IMR-90 (cell line): ENCODE results near the gene AOPEP. TPM values are rescaled to one million over a fixed set of nuclear protein-coding genes. Genes with fewer than 3 reads are reported as not detected.

Experiments used
- ATAC-seq: fragments of 200-7000 bp; cut with Tn5 transposase; 2 replicates; pipeline ENCODE4 v1.9.1; 2020; ENCODE audit warnings: low read depth, mild to moderate bottlenecking, moderate library complexity
- BruUV-seq: library from RNA; stranded (reverse); fragments of 400-500 nt; replicated peaks from 2 replicates; lab custom pipeline; 2021; lab: Mats Ljungman, UMichigan
- CTCF ChIA-PET: fragments of 300-600 bp; formaldehyde crosslinking; extraction: SDS; loops from one replicate; lab custom pipeline; 2021; ENCODE audit warnings: antibody characterized with exemption; lab: Yijun Ruan, JAX
- POLR2A ChIA-PET: fragments of 300-600 bp; sonication (Branson Sonifier 250); formaldehyde crosslinking; loops from one replicate; lab custom pipeline; 2022; ENCODE audit warnings: antibody characterized with exemption; ENCODE audit not compliant: unreplicated experiment; lab: Charles Lee
- DNase-seq: peaks from one replicate; pipeline ENCODE4 v3.0.0; 2013
- H2AFZ ChIP-seq: replicated peaks from 2 replicates; pipeline ENCODE3; 2013; ENCODE audit warnings: low read length, mild to moderate bottlenecking; ENCODE audit not compliant: poor library complexity
- H2AK5ac ChIP-seq: 2 replicates; pipeline ENCODE4 v1.6.1; 2013; ENCODE audit warnings: low read depth, low read length, inconsistent platforms
- H2AK9ac ChIP-seq: replicated peaks from 2 replicates; pipeline ENCODE3; 2013; ENCODE audit warnings: mild to moderate bottlenecking, low read depth, low read length, moderate library complexity; ENCODE audit not compliant: poor library complexity
- H2BK120ac ChIP-seq: 2 replicates; pipeline ENCODE4 v1.6.1; 2013; ENCODE audit warnings: low read depth, low read length, inconsistent platforms
- H2BK15ac ChIP-seq: 3 replicates; pipeline ENCODE4 v1.6.1; 2013; ENCODE audit warnings: low read depth, low read length, inconsistent platforms
- H2BK20ac ChIP-seq: 2 replicates; pipeline ENCODE4 v1.6.1; 2013; ENCODE audit warnings: low read depth, mild to moderate bottlenecking, inconsistent platforms, low read length, moderate library complexity
- H2BK5ac ChIP-seq: 2 replicates; pipeline ENCODE4 v1.6.1; 2013; ENCODE audit warnings: mild to moderate bottlenecking, low read depth, low read length, inconsistent platforms; ENCODE audit not compliant: poor library complexity, severe bottlenecking
- H3K14ac ChIP-seq: replicated peaks from 2 replicates; pipeline ENCODE4 v1.6.1; 2013; ENCODE audit warnings: low read depth, low read length, inconsistent platforms
- H3K18ac ChIP-seq: 2 replicates; pipeline ENCODE4 v1.6.1; 2013; ENCODE audit warnings: low read depth, low read length, control low read depth
- H3K23ac ChIP-seq: 2 replicates; pipeline ENCODE4 v1.6.1; 2013; ENCODE audit warnings: low read depth, low read length, inconsistent platforms
- H3K27ac ChIP-seq: 2 replicates; pipeline ENCODE4 v1.5.1; 2013; ENCODE audit warnings: mild to moderate bottlenecking, control low read depth, low read length; ENCODE audit not compliant: insufficient read depth
- H3K27me3 ChIP-seq: 2 replicates; pipeline ENCODE4 v1.6.1; 2013; ENCODE audit warnings: low read length; ENCODE audit not compliant: control insufficient read depth, insufficient read depth
- H3K36me3 ChIP-seq: 2 replicates; pipeline ENCODE4 v1.6.1; 2013; ENCODE audit warnings: low read length, mixed read lengths; ENCODE audit not compliant: control insufficient read depth, insufficient read depth
- H3K4ac ChIP-seq: 2 replicates; pipeline ENCODE4 v1.6.1; 2013; ENCODE audit warnings: low read depth, low read length, inconsistent platforms
- H3K4me1 ChIP-seq: 2 replicates; pipeline ENCODE4 v1.6.1; 2013; ENCODE audit warnings: low read length, mixed read lengths; ENCODE audit not compliant: control insufficient read depth, insufficient read depth
- H3K4me2 ChIP-seq: 2 replicates; pipeline ENCODE4 v1.6.1; 2013; ENCODE audit warnings: low read depth, mild to moderate bottlenecking, control low read depth, low read length, moderate library complexity
- H3K4me3 ChIP-seq: 2 replicates; pipeline ENCODE4 v1.5.1; 2013; ENCODE audit warnings: low read depth, mild to moderate bottlenecking, control low read depth, low read length, moderate library complexity; ENCODE audit not compliant: insufficient read depth
- H3K56ac ChIP-seq: 2 replicates; pipeline ENCODE4 v1.6.1; 2013; ENCODE audit warnings: low read length, inconsistent platforms; ENCODE audit not compliant: insufficient read depth; ENCODE audit errors: extremely low read depth
- H3K79me1 ChIP-seq, 2 experiments: 2 replicates each; pipeline ENCODE4 v1.6.1; 2013; ENCODE audit warnings: low read length in 2 of 2, inconsistent platforms in 1 of 2, low read depth in 1 of 2
- H3K9ac ChIP-seq: 2 replicates; pipeline ENCODE4 v1.6.1; 2013; ENCODE audit warnings: low read depth, low read length, control low read depth
- H3K9me1 ChIP-seq: 2 replicates; pipeline ENCODE4 v1.6.1; 2013; ENCODE audit warnings: low read length, inconsistent platforms; ENCODE audit not compliant: insufficient read depth
- H3K9me3 ChIP-seq: 2 replicates; pipeline ENCODE4 v1.6.1; 2013; ENCODE audit warnings: low read length; ENCODE audit not compliant: control insufficient read depth, insufficient read depth
- H4K20me1 ChIP-seq: 2 replicates; pipeline ENCODE4 v1.6.1; 2013; ENCODE audit warnings: low read length, inconsistent platforms; ENCODE audit not compliant: insufficient read depth
- H4K5ac ChIP-seq: 2 replicates; pipeline ENCODE4 v1.6.1; 2013; ENCODE audit warnings: mild to moderate bottlenecking, low read depth, low read length, control low read depth
- H4K8ac ChIP-seq, 2 experiments: 2 replicates each; pipeline ENCODE4 v1.6.1; 2013; ENCODE audit warnings: low read depth in 2 of 2, low read length in 2 of 2, control low read depth in 1 of 2, inconsistent platforms in 1 of 2
- H4K91ac ChIP-seq: 2 replicates; pipeline ENCODE4 v1.6.1; 2013; ENCODE audit warnings: low read depth, low read length, inconsistent platforms; ENCODE audit not compliant: insufficient read depth
- CEBPB ChIP-seq: IDR thresholded peaks from 2 replicates; pipeline ENCODE4 v1.6.1; 2012; ENCODE audit warnings: low read depth, low read length, improper control_type of control experiment
- FOS ChIP-seq: fragments of 150-350 bp; IDR thresholded peaks from 2 replicates; pipeline ENCODE4 v1.6.1; 2016; ENCODE audit warnings: low read depth, low read length
- MAFK ChIP-seq: IDR thresholded peaks from 2 replicates; pipeline ENCODE4 v1.6.1; 2012; ENCODE audit warnings: low read depth, low read length, improper control_type of control experiment
- MAZ ChIP-seq: IDR thresholded peaks from 2 replicates; pipeline ENCODE4 v1.6.1; 2012; ENCODE audit warnings: low read depth, mild to moderate bottlenecking, low read length, improper control_type of control experiment, moderate library complexity, borderline replicate concordance
- NFE2L2 ChIP-seq: fragments of 150-350 bp; IDR thresholded peaks from 2 replicates; pipeline ENCODE4 v1.6.1; 2016; ENCODE audit warnings: low read depth, mild to moderate bottlenecking, low read length
- WGBS, 2 experiments: methylation state at CpG; one replicate each; pipeline versions ENCODE4 v1.1.5 to v1.1.7; 2013; ENCODE audit warnings: missing lambda C conversion rate in 2 of 2; ENCODE audit not compliant: insufficient read length in 1 of 2; ENCODE audit errors: extremely low coverage in 2 of 2; 5-methylcytosine and 5-hydroxymethylcytosine counted together
- dilution Hi-C: fragments of 300-500 bp; cut with HindIII; formaldehyde crosslinking; loops from one replicate; pipeline ENCODE4 v1.14.3; 2018; ENCODE audit warnings: low sequenced_read_pairs; ENCODE audit not compliant: unreplicated experiment
- in situ Hi-C: fragments of 300-500 bp; cut with MboI; formaldehyde crosslinking; loops from 3 replicates; pipeline ENCODE4 v1.14.3; 2019; ENCODE audit warnings: low sequenced_read_pairs, inconsistent platforms, mixed read lengths
- intact Hi-C: fragments of 100-400 bp; cut with micrococcal nuclease; formaldehyde crosslinking; loops from 2 replicates; pipeline ENCODE4 v1.10.0; 2022
- polyA plus RNA-seq, 3 experiments: library from polyadenylated mRNA; depleted of rRNA; stranded (reverse); fragments of >200 nt; gene quantifications; 2 replicates each; pipeline ENCODE4 v1.2.3, GENCODE V29; 2012; ENCODE audit warnings: low replicate concordance in 1 of 3
- total RNA-seq: library from RNA; depleted of rRNA; stranded (reverse); fragments of >200 nt; gene quantifications from 2 replicates; pipeline ENCODE4 v1.2.3, GENCODE V29; 2012
- TF ChIP-seq, protein P1 (sequence below): fragments of 150-350 bp; IDR thresholded peaks from 2 replicates; pipeline ENCODE4 v1.6.1; 2016; ENCODE audit warnings: low read depth, mild to moderate bottlenecking, low read length, moderate library complexity, borderline replicate concordance
- TF ChIP-seq, protein P2 (sequence below): fragments of 150-350 bp; IDR thresholded peaks from 2 replicates; pipeline ENCODE4 v1.6.1; 2017; ENCODE audit warnings: mild to moderate bottlenecking, antibody characterized with exemption, low read length, low read depth

AOPEP gene
- total and polyA plus RNA-seq, 2 of the 4 experiments (the other 2 are of a cell fraction) = 34.9 to 38.7 TPM

DNA sequence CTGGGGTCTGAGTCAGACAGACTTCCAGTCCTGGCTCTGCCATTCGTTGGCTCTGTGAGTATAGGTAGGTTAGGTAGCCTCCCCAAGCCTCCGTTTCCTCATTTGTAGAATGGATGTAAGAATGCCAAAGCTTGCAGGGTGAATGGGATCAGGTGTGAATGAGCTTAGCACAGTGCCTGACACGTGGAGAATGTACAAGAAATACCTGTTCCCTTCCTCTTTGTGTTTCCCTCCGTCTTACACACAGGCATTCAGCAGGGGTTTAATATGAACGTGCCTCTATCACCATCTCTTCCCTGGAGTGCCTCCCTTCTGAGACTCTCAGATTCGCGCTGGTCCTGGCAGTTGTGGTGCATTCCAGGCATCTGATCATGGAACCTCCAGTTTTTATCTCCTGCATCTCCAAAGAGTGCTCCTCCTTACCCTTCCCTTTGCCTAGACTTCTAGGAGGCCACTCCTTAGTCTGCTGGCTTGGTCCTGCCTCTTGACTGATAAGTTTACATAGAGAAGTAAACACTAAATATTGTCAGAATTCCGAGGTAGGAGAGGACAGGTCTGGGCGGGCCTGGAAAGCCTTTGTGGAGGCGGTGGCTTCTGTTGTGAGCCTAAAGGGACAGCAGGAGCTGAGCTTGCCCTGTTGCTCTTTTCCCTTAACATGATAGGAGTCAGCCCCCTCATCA lies 199.4 kb downstream of the AOPEP start:
- no peak overlapping the region for H3K27ac ChIP-seq
- CTCF ChIA-PET = no interaction called here

More for the DNA sequence above, 199.4 kb downstream of the AOPEP start:
- 83% methylated on average over 7 of the region's 10 CpGs; no CpG with 5 or more reads in 1 of the 2 experiments for WGBS, 2 experiments
- Histone ChIP-seq H4K8ac (peak overlapping the region in 1 of 2 experiments; percentile 11; a peak in 1 of 4 replicates), H3K23ac (no peak overlapping the region), H3K9me3 (no peaks in the 10 kb centered on the region), H2BK120ac (peak overlapping the region; percentile 52; the same call in 1 of the 2 replicates), H3K4me3 (no peak overlapping the region), H2AK5ac (peak overlapping the region; percentile 32; the same call in 1 of the 2 replicates), H3K4me2 (no peak overlapping the region), H3K9ac (no peak overlapping the region), H3K79me1 (peaks cover 17 to 43% of the 10 kb centered on the region in 2 experiments), H3K27me3 (no peaks in the 10 kb centered on the region), H3K14ac (peak overlapping the region; percentile 32; the same call in 1 of the 2 replicates), H4K5ac (peak overlapping the region; percentile 29; the same call in 1 of the 2 replicates), H3K4me1 (peaks cover 27% of the 10 kb centered on the region), H3K36me3 (peaks cover 3% of the 10 kb centered on the region; the same call in 1 of the 2 replicates), H4K91ac (peak overlapping the region; percentile 55), H2AK9ac (no peak overlapping the region), H3K4ac (peak overlapping the region; percentile 68), H2BK20ac (peak overlapping the region; percentile 50; the same call in 1 of the 2 replicates), H3K56ac (no peak overlapping the region), H2AFZ (no peak overlapping the region), H2BK5ac (no peak overlapping the region), H2BK15ac (peak overlapping the region; percentile 7; the same call in 2 of the 3 replicates), H3K18ac (peak overlapping the region; percentile 18; the same call in 1 of the 2 replicates), H3K9me1 (peaks cover 30% of the 10 kb centered on the region), H4K20me1 (no peaks in the 10 kb centered on the region)
- POLR2A ChIA-PET = no interaction called here
- no TSS peak for BruUV-seq
- TF ChIP-seq NFE2L2 = no peak
- no peak for TF ChIP-seq CEBPB
- TF ChIP-seq, protein P1, sequence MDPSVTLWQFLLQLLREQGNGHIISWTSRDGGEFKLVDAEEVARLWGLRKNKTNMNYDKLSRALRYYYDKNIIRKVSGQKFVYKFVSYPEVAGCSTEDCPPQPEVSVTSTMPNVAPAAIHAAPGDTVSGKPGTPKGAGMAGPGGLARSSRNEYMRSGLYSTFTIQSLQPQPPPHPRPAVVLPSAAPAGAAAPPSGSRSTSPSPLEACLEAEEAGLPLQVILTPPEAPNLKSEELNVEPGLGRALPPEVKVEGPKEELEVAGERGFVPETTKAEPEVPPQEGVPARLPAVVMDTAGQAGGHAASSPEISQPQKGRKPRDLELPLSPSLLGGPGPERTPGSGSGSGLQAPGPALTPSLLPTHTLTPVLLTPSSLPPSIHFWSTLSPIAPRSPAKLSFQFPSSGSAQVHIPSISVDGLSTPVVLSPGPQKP = no peak
- no peak for TF ChIP-seq MAZ
- TF ChIP-seq, protein P2, sequence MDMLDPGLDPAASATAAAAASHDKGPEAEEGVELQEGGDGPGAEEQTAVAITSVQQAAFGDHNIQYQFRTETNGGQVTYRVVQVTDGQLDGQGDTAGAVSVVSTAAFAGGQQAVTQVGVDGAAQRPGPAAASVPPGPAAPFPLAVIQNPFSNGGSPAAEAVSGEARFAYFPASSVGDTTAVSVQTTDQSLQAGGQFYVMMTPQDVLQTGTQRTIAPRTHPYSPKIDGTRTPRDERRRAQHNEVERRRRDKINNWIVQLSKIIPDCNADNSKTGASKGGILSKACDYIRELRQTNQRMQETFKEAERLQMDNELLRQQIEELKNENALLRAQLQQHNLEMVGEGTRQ = no peak
- no peak for TF ChIP-seq MAFK
- no peak for TF ChIP-seq FOS
- ATAC-seq (no peak), DNase-seq (no peak)
- intact Hi-C loops (no loop called here), dilution Hi-C loops (no loop called here), in situ Hi-C loops (no loop called here)
